WERI-Rb-1 (cell line): ENCODE data around the gene AMOT.
"Not testable (repeated sequence)": the region's sequence is repeated elsewhere in the genome, so short reads cannot be mapped to it uniquely, and the experiment has no call there.

ENCODE experiments used
- DNase-seq: peaks from one replicate; pipeline ENCODE4 v3.0.0-alpha.2; 2020
- H3K27ac ChIP-seq: fragments of 250-450 bp; sonication (Bioruptor Pico); 2 replicates; pipeline ENCODE4 v1.5.1; 2020; ENCODE audit warnings: mild to moderate bottlenecking, moderate library complexity
- H3K27me3 ChIP-seq: fragments of 250-450 bp; sonication (Bioruptor Pico); 2 replicates; pipeline ENCODE4 v1.5.1; 2021; ENCODE audit warnings: mild to moderate bottlenecking, low read depth, moderate library complexity; ENCODE audit not compliant: insufficient read depth, severe bottlenecking
- H3K36me3 ChIP-seq: fragments of 250-450 bp; sonication (Bioruptor Pico); 2 replicates; pipeline ENCODE4 v1.5.1; 2020; ENCODE audit warnings: mild to moderate bottlenecking, moderate library complexity
- H3K4me3 ChIP-seq: 2 replicates; pipeline ENCODE4 v1.5.1; 2011; ENCODE audit warnings: low read depth, mild to moderate bottlenecking, control low read depth, low read length
- H3K9me3 ChIP-seq: fragments of 250-450 bp; sonication (Bioruptor Pico); 2 replicates; pipeline ENCODE4 v1.5.1; 2021; ENCODE audit warnings: mild to moderate bottlenecking, moderate library complexity; ENCODE audit not compliant: severe bottlenecking
- CTCF ChIP-seq: IDR thresholded peaks from 2 replicates; pipeline ENCODE4 v1.5.1; 2011; ENCODE audit warnings: low read depth, mild to moderate bottlenecking, control low read depth, inconsistent platforms, low read length

Gene AMOT

GRCh38 chrX:112868586-112868985 lies 28.0 kb upstream of the AMOT start:
- no peak overlapping the region for H3K4me3 ChIP-seq
- no peaks in the 10 kb centered on the region for H3K9me3 ChIP-seq
- no peak overlapping the region for H3K27ac ChIP-seq
- H3K36me3 ChIP-seq = no peaks in the 10 kb centered on the region
- DNase-seq = no peak
- no peak for TF ChIP-seq CTCF
- H3K27me3 ChIP-seq = peaks cover 29% of the 10 kb centered on the region

- no peak overlapping the region for H3K27ac ChIP-seq
- no peak for DNase-seq
- TF ChIP-seq CTCF = no peak
- no peaks in the 10 kb centered on the region for H3K36me3 ChIP-seq
- no peaks in the 10 kb centered on the region for H3K9me3 ChIP-seq
- H3K4me3 ChIP-seq = no peak overlapping the region
- H3K27me3 ChIP-seq = peaks cover 30% of the 10 kb centered on the region
Observed at GRCh38 chrX:112867570-112867969, 26.9 kb upstream of the AMOT start.

GRCh38 chrX:112866175-112866574 lies 25.5 kb upstream of the AMOT start:
- peaks cover 28% of the 10 kb centered on the region for H3K27me3 ChIP-seq
- DNase-seq = no peak

GRCh38 chrX:112865464-112866025 lies 24.9 kb upstream of the AMOT start:
- Histone ChIP-seq H3K27ac (no peak overlapping the region), H3K9me3 (no peaks in the 10 kb centered on the region), H3K4me3 (no peak overlapping the region), H3K36me3 (no peaks in the 10 kb centered on the region), H3K27me3 (peaks cover 23% of the 10 kb centered on the region)
- no peak for TF ChIP-seq CTCF
- DNase-seq = no peak

More at GRCh38 chrX:112866175-112866574, 25.5 kb upstream of the AMOT start:
- Histone ChIP-seq H3K27ac (no peak overlapping the region), H3K36me3 (no peaks in the 10 kb centered on the region), H3K9me3 (no peaks in the 10 kb centered on the region), H3K4me3 (no peak overlapping the region)
- no peak for TF ChIP-seq CTCF

- no peak overlapping the region for H3K27ac ChIP-seq
- H3K27me3 ChIP-seq = peaks cover 25% of the 10 kb centered on the region
- no peaks in the 10 kb centered on the region for H3K36me3 ChIP-seq
- TF ChIP-seq CTCF = no peak
- no peak overlapping the region for H3K4me3 ChIP-seq
- no peaks in the 10 kb centered on the region for H3K9me3 ChIP-seq
- no peak for DNase-seq
Observed at GRCh38 chrX:112863850-112864249, 23.2 kb upstream of the AMOT start.

GRCh38 chrX:112857478-112857878 lies 16.8 kb upstream of the AMOT start:
- no peaks in the 10 kb centered on the region for H3K36me3 ChIP-seq
- no peak for TF ChIP-seq CTCF
- peaks cover 4% of the 10 kb centered on the region for H3K27me3 ChIP-seq
- no peak overlapping the region for H3K27ac ChIP-seq
- H3K9me3 ChIP-seq = no peaks in the 10 kb centered on the region
- no peak overlapping the region for H3K4me3 ChIP-seq
- DNase-seq = no peak

GRCh38 chrX:112854901-112855300 lies 14.3 kb upstream of the AMOT start:
- not testable (repeated sequence) for DNase-seq, H3K27me3 ChIP-seq, H3K36me3 ChIP-seq, H3K9me3 ChIP-seq, H3K27ac ChIP-seq, H3K4me3 ChIP-seq
